Spleen (tissue), 11 donors: ENCODE measurements around the gene SAMD8. TPM values are rescaled to one million over a fixed set of nuclear protein-coding genes. Genes with fewer than 3 reads are reported as not detected.

Experiments
- DNase-seq: peaks from one replicate; pipeline ENCODE4 v3.0.0-alpha.2; 2020
- H3K27ac ChIP-seq, 8 donors: fragments of 200-600 bp; sonication (generic) in 7 of 8; 1 replicate in 4 of 8; 2 replicates in 4 of 8; pipeline versions ENCODE4 v1.5.0 to v1.8.0; 2016 to 2021; ENCODE audit warnings: inconsistent platforms in 4 of 8, mild to moderate bottlenecking in 4 of 8, moderate library complexity in 1 of 8
- H3K27me3 ChIP-seq, 7 donors: fragments of 200-600 bp; sonication (generic) in 6 of 7; replicated peaks in 1 of 7; 1 replicate in 4 of 7; 2 replicates in 3 of 7; pipeline versions ENCODE4 v1.5.0 to v1.8.0; 2016 to 2021; ENCODE audit warnings: inconsistent platforms in 3 of 7, mild to moderate bottlenecking in 1 of 7
- H3K36me3 ChIP-seq, 6 donors: fragments of 200-600 bp; sonication (generic) in 5 of 6; 1 replicate in 4 of 6; 2 replicates in 2 of 6; pipeline versions ENCODE4 v1.5.0 to v1.8.0; 2016 to 2021; ENCODE audit warnings: inconsistent platforms in 2 of 6
- H3K4me1 ChIP-seq, 6 donors: fragments of 200-600 bp; sonication (generic) in 5 of 6; 1 replicate in 3 of 6; 2 replicates in 3 of 6; pipeline versions ENCODE4 v1.5.0 to v1.8.0; 2016 to 2021; ENCODE audit warnings: inconsistent platforms in 3 of 6
- H3K4me3 ChIP-seq, 8 donors: fragments of 200-600 bp; sonication (generic) in 7 of 8; 1 replicate in 4 of 8; 2 replicates in 4 of 8; pipeline versions ENCODE4 v1.5.0 to v1.8.0; 2016 to 2021; ENCODE audit warnings: inconsistent platforms in 4 of 8, mild to moderate bottlenecking in 4 of 8, moderate library complexity in 2 of 8
- H3K9me3 ChIP-seq, 8 donors: fragments of 200-600 bp; sonication (generic) in 7 of 8; 1 replicate in 4 of 8; 2 replicates in 4 of 8; pipeline versions ENCODE4 v1.5.0 to v1.8.0; 2016 to 2021; ENCODE audit warnings: inconsistent platforms in 4 of 8
- CTCF ChIP-seq, 11 experiments: fragments of 200-600 bp in 7 of 11; fragments of 450-650 bp in 4 of 11; sonication (generic) in 4 of 11; IDR thresholded peaks in 8 of 11; conservative IDR thresholded peaks in 3 of 11; 1 replicate in 7 of 11; 2 replicates in 4 of 11; pipeline versions ENCODE4 v1.4.0 to v1.8.0; 2016 to 2021; ENCODE audit warnings: antibody characterized with exemption in 11 of 11, inconsistent platforms in 4 of 11, mild to moderate bottlenecking in 1 of 11
- POLR2A ChIP-seq, 3 donors: fragments of 450-650 bp; IDR thresholded peaks; one replicate each; pipeline ENCODE4 v1.5.1; 2017; ENCODE audit warnings: antibody characterized with exemption in 3 of 3, mild to moderate bottlenecking in 1 of 3
- POLR2AphosphoS5 ChIP-seq, 3 donors: sonication (generic); formaldehyde crosslinking; IDR thresholded peaks; one replicate each; pipeline ENCODE4 v1.5.1; 2017; ENCODE audit warnings: antibody characterized with exemption in 3 of 3
- WGBS, 5 donors: extraction: QIAGEN DNeasy Blood & Tissue Kit in 3 of 5; methylation state at CpG; one replicate each; pipeline versions ENCODE4 v1.1.5 to v1.1.7; 2013 to 2018; 5-methylcytosine and 5-hydroxymethylcytosine counted together
- intact Hi-C: fragments of 100-400 bp; cut with DNase I; formaldehyde crosslinking; loops from one replicate; pipeline ENCODE4 v1.15.0; 2023; ENCODE audit warnings: low total_unique reads
- polyA plus RNA-seq, 3 donors: library from polyadenylated mRNA; stranded (reverse); fragments of 200-250 nt; gene quantifications; one replicate each; pipeline ENCODE4 v1.2.1, GENCODE V29; 2013
- total RNA-seq, 7 donors: library from RNA; depleted of rRNA in 3 of 7; stranded (reverse); fragments of >200 nt in 3 of 7; fragmentation: NEBNext Ultra II Directional in 4 of 7; extraction: Animal tissue kit (Norgen Biotek cat#: 25700) in 4 of 7; gene quantifications; one replicate each; pipeline versions ENCODE4 v1.1.0 to v1.2.1, GENCODE V29; 2016 to 2021
- donor health status: healthy with polysubstance abuse.
- donor health status: DM: no; HTN: no; CAD: no; lungs with moderate emphysema.
- donor health status: DM: no; HTN: no; CAD: no.
- donor health status: Bipolar disorder and iron deficiency.
- donor health status: healthy.
- donor health status: DM: no; HTN: no; CAD: no.
- donor health status: DM: yes; HTN: yes; CAD: no.

The SAMD8 gene
- total and polyA plus RNA-seq, 10 donors: 4.1 to 35.1 (median 25.2) TPM

- Histone ChIP-seq H3K27ac (peak overlapping the region in 3 of 8 donors; percentile 0 to 58 (median 47)), H3K9me3 (no peaks in the 10 kb centered on the region), H3K27me3 (no peaks in the 10 kb centered on the region), H3K4me1 (peaks cover 0 to 22% (median 10%) of the 10 kb centered on the region in 6 donors), H3K4me3 (no peak overlapping the region), H3K36me3 (peaks cover 0 to 7% (median 0%) of the 10 kb centered on the region in 6 donors)
- 58 to 81% (median 78%) methylated on average over 4 of the region's 4 CpGs for WGBS, 5 donors
- no peak for DNase-seq
- TF ChIP-seq POLR2A (IDR thresholded peaks at IDR 0.05): no peak
- peak in 1 of 3 donors; percentile 3 for TF ChIP-seq POLR2AphosphoS5 (IDR thresholded peaks at IDR 0.05)
- intact Hi-C loops: loop anchor here (5.0 kb wide), 1 partner anchor 839 kb away; no protein-coding TSS in a partner anchor
Observed at GRCh38 chr10:75100764-75101291, 10.6 kb upstream of the SAMD8 start.

GRCh38 chr10:75101416-75102251 is 9.8 kb upstream of the SAMD8 start:
- 92 to 97% (median 94%) methylated on average over 12 of the region's 12 CpGs for WGBS, 5 donors
- TF ChIP-seq POLR2A (IDR thresholded peaks at IDR 0.05) (no peak), CTCF (IDR thresholded peaks at IDR 0.05 in 8 of 11, conservative IDR thresholded peaks at IDR 0.05 in 3 of 11) (peak in 1 of 11 experiments; percentile 16)
- intact Hi-C loops: loop anchor here (5.0 kb wide), 1 partner anchor 839 kb away; no protein-coding TSS in a partner anchor
- DNase-seq: no peak
- H3K27ac ChIP-seq: peak overlapping the region in 1 of 8 donors; percentile 58
- peaks cover 0 to 22% (median 10%) of the 10 kb centered on the region in 6 donors for H3K4me1 ChIP-seq
- peaks cover 0 to 7% (median 0%) of the 10 kb centered on the region in 6 donors for H3K36me3 ChIP-seq
- no peak overlapping the region for H3K4me3 ChIP-seq
- H3K9me3 ChIP-seq: no peaks in the 10 kb centered on the region
- H3K27me3 ChIP-seq: no peaks in the 10 kb centered on the region

DNA sequence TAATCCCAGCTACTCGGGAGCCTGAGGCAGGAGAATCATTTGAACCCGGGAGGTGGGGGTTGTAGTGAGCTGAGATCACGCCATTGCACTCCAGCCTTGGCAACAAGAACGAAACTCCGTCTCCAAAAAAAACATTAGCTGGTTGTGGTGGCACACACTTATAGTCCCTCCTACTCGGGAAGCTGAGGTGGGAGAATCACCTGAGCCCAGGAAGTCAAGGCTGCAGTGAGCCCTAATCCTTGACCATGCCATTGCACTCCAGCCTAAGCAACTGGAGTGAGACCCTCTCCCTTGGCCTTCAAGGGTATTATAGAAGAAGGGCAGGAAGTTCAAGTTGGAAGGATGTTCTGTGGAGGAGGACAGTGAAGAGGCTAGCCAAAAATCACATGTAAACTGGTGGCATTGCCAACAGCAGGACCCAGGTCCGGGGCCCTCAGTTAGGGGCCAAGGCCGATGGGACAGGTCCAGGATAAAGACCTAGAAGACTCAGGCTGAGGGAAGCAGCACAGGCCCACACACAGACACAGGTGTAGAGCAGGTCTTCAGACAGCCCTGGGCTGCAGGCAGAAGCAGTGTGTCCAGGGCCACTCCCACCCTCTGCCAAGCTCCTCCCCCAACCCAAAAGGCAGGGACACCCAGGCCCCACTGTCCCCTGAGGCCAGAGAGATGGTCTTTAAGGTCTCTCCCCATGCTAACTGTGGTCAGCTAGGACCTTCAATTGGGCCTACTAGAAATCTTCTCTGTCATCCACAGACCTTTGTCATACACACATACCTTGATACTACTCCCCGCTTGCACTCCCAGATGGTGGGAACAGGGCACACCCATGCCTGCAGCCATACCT is 8.4 kb upstream of the SAMD8 start:
- WGBS, 5 donors: 71 to 93% (median 83%) methylated on average over 9 of the region's 9 CpGs
- TF ChIP-seq CTCF (IDR thresholded peaks at IDR 0.05 in 8 of 11, conservative IDR thresholded peaks at IDR 0.05 in 3 of 11) (no peak), POLR2AphosphoS5 (IDR thresholded peaks at IDR 0.05) (no peak), POLR2A (IDR thresholded peaks at IDR 0.05) (no peak)
- no peak overlapping the region for H3K4me3 ChIP-seq
- peaks cover 0 to 26% (median 10%) of the 10 kb centered on the region in 6 donors for H3K4me1 ChIP-seq
- peaks cover 0 to 7% (median 0%) of the 10 kb centered on the region in 6 donors for H3K36me3 ChIP-seq
- H3K27me3 ChIP-seq: no peaks in the 10 kb centered on the region
- DNase-seq: no peak
- no peaks in the 10 kb centered on the region for H3K9me3 ChIP-seq
- no peak overlapping the region for H3K27ac ChIP-seq
- intact Hi-C loops: loop anchor here (5.0 kb wide), 1 partner anchor 841 kb away; no protein-coding TSS in a partner anchor

DNA sequence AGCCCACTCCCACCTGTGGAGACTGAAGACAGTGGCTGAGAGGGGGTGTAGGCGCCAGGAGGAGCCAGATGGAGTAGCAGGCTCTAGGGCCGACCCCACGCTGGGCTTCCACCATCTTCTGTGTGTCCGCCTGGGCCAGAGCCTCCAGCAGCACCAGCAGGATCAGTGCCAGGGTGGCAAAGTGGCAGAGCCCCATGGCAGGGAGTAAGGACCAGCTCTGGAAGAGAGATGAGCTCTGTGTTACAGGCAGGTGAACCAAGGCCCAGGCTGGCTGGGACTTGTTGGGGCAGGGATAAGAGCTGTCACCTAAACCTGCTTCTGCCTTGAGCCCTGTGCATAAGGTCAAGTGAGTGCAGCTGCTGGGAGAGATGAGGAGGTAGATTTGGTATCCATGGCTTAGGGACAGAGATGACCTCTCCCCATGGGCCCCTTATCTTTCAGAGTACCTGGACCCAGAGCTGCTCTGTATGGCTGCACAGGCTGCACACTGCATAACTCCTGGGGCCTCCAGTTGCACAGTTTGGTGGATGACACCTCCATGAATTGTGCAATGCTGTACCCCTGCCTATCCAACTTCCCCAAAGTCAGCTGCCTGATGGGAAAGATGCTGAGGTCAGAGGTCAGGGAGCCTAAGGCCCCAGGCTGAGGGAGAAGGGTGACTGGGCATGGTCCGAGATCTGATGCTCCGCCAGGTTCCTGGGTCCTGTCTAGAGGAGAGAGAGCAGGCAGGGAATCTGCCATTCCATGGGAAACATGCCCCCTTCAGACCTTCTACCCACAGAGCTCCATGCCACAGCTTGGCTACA is 7.4 kb upstream of the SAMD8 start:
- peaks cover 0 to 36% (median 10%) of the 10 kb centered on the region in 6 donors for H3K4me1 ChIP-seq
- H3K36me3 ChIP-seq: peaks cover 0 to 7% (median 0%) of the 10 kb centered on the region in 6 donors
- intact Hi-C loops: loop anchor here (5.0 kb wide), 1 partner anchor 842 kb away; no protein-coding TSS in a partner anchor
- WGBS, 5 donors: 84 to 98% (median 95%) methylated on average over 3 to 6 of the region's 6 CpGs
- DNase-seq: no peak
- no peaks in the 10 kb centered on the region for H3K27me3 ChIP-seq
- H3K27ac ChIP-seq: peak overlapping the region in 1 of 8 donors; percentile 26
- H3K9me3 ChIP-seq: no peaks in the 10 kb centered on the region
- TF ChIP-seq POLR2AphosphoS5 (IDR thresholded peaks at IDR 0.05) (peak in 1 of 3 donors; percentile 11), POLR2A (IDR thresholded peaks at IDR 0.05) (no peak)
- H3K4me3 ChIP-seq: no peak overlapping the region
